GM18520 (cell line): ENCODE results near the gene TBRG1.
"Not testable (repeated sequence)": the region's sequence is repeated elsewhere in the genome, so short reads cannot be mapped to it uniquely, and the experiment has no call there.

Experiments used
- ATAC-seq: cut with Tn5 transposase; IDR thresholded peaks from one replicate; pipeline ENCODE4 v1.9.1; 2021; ENCODE audit not compliant: unreplicated experiment

Gene TBRG1, protein sequence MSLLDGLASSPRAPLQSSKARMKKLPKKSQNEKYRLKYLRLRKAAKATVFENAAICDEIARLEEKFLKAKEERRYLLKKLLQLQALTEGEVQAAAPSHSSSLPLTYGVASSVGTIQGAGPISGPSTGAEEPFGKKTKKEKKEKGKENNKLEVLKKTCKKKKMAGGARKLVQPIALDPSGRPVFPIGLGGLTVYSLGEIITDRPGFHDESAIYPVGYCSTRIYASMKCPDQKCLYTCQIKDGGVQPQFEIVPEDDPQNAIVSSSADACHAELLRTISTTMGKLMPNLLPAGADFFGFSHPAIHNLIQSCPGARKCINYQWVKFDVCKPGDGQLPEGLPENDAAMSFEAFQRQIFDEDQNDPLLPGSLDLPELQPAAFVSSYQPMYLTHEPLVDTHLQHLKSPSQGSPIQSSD

DNA sequence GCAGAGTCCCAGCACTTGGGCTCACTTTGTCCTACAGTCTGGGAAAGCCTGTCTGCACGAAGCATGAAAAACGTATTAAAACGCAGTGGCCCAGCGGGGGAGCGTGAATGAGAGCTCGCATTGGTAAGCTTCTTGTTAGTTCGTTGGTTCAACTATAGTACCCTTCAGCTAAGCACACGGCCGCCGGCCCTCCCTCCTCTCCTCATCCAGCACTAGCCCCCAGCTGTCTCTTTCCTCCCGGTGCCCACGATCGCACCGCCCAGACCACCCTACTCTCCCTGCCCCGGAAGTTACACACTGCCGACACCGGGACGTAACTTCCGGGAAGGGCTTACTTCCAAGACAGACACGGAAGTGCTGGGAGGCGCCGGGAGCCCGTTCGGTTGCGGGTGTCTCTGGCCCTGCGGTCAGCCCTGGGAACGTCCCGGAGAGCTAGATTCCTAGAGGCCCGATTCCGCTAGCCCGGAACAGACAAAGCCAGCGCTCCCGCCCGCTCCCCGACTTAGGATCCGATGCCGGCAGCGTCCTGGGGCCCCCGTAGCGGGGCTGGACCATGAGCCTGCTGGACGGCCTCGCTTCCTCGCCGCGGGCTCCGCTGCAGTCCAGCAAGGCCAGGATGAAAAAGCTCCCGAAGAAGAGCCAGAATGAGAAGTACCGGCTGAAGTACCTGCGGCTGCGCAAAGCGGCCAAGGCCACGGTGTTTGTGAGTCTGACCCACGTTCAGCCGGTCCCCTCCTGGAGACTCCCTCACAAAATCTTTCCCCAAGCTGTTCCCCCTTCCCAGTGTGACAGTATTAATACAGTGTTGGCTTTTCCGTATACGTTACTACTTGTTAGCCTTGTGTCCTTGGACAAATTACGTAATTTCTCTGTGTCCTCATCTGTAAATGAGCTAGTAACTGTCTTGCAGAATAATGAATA is at the start of gene TBRG1:
Gene TBRG1 (plus strand): TSS at position 334 of the 921 bp plus-strand sequence. CDS start 220 bp downstream, at position 554.
- peak; percentile 92 for ATAC-seq

DNA sequence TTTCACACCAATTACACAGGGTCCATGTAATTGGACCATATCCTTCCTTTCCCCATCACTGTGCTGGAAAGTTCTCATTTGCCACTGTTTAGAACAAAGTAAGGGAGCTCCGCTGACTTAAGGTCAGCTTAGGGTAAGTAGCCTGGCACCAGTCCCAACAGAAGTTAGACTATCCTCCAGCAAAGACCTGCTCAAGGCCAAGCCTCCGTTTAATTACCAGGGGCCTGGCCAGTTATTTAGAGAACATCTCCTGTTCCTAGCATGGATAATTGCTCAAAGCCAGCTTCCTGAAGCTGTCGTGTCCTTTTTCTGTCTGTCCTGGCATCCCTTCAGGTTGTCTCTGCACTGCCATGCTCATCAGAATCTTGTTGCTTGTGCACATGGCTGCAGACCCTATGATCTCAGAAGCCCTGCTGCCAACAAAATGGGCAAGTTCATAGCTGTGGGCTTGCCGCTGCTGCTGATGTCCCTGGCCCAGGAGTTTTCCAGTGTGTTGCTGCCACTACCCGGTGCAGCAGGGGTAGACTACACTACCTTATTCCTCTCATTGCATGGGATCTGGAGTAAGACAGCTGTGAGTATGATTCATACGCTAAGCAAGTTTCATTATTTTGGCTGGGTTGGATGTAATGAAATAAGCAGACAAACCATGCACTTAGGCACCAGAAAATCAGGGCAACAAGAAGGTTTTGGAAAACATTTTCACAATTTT is 44.8 kb upstream of the TBRG1 start:
- ATAC-seq = no peak

DNA sequence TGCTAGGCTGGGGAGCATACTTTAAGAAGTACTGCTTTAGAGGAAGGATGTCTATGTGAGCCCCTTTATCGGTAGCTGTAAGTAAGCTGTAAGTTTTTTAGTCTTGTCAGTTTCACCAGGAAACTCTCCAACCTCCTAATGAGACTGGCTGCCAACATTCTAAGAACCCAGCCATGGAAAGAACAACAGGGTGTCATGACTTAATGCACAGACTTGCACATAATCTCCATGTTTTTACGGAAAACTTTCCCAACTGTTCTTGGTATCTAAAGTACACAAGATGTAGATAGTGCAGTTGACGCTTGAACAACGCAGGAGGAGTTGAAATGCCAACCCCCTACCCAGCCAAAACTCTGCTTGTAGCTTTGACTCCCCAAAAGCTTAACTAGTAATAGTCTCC is 43.9 kb upstream of the TBRG1 start:
- ATAC-seq = no peak

DNA sequence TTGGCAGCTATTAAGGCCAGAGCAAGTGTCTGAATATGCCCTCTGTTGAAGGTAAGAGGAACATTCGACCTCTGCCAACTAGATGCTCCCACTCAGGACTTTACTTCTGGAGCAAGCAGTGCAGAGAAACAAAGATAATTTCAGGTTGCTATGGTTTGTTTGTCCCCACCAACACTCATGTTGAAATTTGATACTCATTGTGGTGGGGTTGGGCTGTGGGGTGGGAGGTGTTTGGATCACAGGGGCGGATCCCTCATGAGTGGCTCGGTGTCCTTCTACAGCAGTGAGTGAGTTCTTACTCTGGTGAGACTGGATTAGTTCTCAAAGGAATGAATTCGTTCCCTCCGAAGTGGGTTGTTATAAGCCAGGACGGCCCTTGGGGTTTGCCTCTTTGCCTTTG is 40.8 kb upstream of the TBRG1 start:
- ATAC-seq = no peak

DNA sequence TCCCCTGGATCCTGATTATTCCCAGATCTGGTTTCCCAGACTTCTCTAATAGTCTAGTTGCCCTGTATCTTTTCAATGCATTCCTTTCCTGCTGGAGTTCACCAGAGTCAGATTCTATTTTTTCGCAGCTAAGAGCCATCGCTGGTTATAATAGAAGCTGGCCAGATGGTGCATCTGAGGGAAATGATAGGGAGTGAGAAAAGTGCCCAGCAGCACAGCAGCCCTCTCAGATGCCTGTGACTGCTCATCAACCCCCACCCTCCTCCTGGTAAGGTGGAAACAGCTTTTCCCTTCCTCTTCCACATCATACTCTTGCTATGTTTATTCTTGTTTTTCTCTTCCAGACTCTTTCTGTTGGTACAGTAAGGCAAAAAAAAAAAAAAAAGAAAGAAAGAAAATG is 40.1 kb upstream of the TBRG1 start:
- no peak for ATAC-seq

DNA sequence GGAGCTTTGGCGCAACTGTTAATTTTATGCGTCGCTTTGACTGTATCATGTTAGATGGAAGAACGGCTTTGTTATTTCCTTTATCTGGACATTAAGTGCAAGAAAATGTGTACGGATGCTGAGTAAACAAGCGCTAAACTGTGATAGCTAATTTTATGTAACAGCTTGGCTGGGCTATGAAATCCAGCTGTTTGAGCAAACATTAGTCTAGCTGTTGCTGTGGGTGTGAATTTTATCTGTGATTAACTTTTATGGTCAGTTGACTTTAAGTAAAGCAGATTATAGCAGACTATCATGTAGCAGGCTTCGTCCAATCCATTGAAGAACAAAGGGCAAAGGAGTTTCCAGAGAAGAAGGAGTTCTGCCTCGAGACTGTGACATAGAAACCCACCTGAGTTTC is 38.9 kb upstream of the TBRG1 start:
- ATAC-seq = no peak

DNA sequence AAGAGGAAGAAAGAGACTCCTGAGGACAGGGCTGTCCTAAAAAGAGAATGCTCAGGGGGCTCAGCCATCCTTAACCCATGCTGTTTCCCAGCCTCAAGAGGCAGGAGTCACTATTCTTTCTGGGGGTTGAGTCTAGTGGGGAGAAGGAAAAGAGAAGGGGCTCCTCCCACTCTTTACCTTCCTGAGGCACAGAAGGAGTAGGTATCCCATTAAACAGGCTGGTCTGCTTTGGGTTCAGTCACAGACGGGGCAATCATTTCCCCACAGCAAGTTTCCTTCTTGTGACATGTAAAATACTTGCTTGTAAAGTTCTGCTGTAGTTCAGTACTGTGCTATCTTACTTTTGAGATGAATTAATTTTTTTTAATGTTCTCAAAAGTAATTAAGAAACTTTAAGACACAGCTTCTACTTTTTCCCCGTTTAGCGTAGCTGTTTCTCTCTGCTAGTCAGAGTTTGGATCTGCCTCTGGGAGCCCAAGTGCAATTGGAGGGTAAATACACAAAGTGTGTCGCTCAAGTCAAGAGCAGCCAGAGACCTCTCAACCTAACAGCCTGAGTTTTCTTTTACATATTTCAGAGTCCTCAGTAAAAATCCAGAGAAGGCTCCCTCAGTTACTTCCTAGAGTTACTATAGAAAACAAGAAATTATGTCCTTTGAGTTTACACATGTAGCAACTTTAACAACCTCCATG is 37.8 kb upstream of the TBRG1 start:
- no peak for ATAC-seq

DNA sequence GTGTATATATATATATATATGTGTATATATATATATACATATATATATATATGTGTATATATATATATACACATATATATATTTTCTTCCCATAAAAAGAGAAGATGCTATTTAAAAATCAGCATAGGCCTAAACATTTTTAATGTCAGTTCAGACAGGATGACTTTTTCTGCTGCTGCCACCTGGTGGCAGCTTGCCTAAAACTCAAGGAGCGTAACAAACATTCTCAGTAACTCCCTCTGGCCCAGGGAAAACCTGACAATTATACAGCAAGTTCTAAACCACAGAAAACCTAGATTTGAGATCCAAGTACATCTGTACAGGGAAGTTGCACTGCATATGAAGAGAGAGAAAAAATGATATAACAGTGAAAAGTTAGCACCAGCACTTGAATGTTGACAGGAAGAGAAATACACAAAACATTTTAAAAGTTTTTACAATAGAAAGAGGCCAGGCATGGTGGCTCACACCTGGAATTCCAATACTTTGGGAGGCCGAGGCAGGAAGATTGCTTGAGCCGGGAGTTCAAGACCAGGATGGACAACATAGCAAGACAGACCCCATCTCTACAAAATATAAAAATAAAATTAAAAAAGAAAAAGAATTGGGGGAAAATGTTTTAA is 36.3 kb upstream of the TBRG1 start:
- no peak for ATAC-seq

DNA sequence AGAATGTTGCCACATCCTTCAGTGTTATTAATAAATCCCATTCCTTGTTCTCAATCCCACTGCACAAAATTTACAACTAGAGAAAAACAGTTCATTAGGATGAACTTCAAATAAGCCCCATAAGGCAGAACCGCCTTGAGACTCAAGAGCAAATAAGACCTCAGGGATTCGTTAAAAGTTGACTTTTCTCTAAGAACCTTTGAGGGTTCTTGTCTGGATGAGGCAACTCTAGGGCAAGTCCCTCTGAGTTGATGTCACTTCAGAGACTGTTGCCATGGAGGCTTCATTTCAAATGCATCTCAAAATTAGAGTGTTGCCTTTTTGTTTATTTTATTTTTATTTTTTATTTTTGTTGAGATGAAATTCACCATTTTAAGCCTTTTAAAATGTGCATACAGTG is 31.2 kb upstream of the TBRG1 start:
- ATAC-seq = no peak

DNA sequence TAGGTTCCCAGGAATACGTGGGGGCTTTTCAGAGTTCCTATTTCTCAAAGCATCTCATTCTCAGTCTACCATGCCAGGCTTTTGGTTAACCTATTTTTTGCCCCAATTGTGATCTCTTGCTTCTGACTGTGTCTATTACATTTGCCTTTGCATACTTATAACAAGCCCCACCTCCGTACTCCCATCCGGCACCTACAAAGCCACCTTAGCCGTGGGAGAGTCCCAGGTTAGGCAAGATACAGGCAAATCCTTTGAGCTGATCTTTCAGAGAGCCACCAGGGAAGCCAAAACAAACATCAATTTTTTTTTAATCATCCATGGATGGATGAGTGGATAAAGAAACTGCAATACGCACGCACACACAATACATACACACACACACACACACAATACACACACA is 30.0 kb upstream of the TBRG1 start:
- no peak for ATAC-seq

DNA sequence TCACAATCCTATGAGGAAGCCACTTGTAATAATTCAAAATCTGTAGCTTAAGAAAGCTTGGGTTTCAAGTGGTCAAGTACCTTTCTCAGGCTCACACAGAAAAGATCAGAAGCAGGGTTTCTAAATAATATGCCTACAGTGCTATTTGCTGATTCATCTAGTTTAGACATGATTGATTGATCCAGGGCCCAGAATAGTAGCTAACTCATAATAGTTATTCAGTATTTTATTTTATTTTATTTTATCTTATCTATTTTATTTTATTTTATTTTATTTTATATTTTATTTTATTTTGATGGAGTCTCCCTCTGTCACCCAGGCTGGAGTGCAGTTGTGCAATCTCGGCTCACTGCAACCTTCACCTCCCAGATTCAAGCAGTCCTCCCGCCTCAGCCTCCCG is 27.4 kb upstream of the TBRG1 start:
- no peak for ATAC-seq

DNA sequence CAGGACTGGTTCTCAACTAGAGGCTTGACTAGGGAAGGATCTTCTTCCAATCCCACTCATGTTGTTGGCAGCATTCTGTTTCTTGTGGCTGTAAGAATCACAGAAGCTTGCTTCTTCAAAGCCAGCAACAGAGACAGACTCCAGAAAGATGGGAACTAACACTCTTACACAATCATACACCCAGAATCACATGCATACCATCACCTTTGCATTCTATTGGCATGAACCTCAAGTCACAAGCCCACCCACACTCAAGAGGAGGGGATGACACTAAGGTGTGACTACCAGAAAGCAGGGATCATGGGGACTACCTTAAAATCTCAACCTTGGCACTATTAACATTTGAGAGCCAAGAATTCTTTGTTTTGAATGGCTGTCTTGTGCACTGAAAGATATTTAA is 25.0 kb upstream of the TBRG1 start:
- no peak for ATAC-seq

DNA sequence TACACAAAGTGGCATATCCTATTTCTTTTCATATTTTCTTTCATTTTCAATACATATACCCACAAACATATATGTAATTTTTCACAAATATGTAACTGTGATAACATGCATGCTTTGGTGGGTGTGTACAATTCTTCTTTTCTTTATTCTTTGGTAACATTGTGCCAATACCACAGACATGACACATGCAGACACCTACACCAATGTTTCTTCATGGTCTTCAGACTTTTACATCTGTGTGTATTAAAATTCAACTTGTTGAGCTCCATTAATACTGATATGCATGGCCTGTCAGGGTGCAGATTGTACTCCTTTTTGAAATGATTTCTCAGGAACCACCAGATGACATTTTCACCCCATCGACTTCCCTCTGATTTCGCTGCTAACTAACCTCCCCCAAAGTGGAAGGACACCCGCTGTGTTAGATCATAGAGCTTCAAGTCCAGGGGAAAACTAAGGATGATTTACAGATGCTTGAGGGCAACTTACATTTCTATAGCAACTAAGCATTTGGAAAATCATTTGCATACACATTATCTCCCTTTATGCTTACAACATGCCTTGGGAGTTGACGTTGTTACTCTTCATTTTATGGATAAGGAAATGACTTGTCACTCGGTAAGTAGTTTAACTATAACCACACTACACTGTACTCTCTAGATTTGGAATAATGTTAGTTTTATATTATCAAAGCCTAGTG is 21.9 kb upstream of the TBRG1 start:
- ATAC-seq = no peak

DNA sequence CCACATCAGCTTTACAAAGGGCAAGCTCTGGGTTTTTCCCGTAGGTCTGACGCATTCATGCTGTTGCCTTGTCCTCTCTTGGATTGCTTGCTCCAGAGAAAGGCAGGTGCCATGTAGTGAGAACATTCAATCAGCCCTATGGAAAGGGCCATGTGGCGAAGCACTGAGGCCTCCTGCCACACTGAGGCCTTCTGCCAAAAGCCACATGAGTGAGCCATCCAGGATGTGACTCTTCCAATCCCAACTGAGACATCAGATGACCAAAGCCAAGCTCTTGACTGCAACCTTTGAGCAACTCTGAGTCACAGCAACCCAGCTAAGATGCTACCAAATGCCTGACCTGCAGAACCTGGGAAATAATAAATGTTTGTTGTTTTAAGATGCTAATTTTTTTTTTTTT is 20.5 kb upstream of the TBRG1 start:
- no peak for ATAC-seq

DNA sequence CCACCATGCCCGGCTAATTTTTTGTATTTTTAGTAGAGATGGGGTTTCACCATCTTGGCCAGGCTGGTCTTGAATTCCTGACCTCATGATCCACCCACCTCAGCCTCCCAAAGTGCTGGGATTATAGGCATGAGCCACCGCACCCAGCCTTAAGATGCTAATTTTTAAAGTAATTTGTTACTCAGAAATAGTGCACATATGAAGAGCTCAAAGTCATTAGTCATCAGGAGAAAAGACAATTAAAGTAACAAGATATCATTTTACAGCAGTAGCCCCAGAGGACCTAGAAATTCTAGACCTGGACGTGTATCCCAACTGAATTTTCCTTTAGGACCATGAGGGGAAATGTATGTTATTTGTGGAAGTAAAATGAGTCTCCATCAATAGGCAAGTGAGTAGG is 19.9 kb upstream of the TBRG1 start:
- ATAC-seq = not testable (repeated sequence)

DNA sequence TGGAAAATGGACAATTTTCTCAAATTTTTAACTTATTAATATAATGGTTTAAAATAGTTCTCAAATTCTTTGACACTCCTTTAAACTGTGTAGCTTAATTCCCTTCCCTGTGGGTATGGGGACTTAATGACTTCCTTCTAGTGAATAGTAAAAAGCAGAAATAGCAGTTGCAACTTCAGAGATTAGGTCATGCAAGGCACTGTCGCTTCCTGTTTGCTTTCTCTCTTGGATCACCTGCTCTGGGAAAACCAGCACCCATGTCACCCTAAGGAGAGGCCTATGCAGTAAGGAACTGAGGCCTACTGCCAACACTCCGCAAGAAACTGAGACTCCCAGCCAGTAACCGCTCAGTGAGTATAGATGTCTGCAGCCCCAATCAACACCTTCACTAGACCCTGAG is 16.9 kb upstream of the TBRG1 start:
- no peak for ATAC-seq

DNA sequence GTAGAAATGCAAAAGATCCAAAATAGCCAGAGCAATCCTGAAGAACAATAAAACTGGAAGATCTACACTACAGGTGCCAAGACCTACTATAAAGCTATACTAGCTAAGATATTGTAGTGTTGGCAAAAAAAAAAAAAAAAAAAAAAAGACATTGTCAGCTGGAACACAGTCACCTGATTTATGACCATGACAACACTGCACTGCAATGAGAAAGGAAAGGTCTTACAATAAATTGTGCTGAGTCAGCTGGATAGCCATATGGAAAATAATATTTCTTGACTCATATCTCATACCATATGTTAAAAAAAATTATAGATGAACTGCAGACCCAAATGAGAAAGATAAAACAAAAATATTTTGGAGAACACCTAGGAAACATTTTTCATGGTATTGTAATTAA is 14.5 kb upstream of the TBRG1 start:
- no peak for ATAC-seq

DNA sequence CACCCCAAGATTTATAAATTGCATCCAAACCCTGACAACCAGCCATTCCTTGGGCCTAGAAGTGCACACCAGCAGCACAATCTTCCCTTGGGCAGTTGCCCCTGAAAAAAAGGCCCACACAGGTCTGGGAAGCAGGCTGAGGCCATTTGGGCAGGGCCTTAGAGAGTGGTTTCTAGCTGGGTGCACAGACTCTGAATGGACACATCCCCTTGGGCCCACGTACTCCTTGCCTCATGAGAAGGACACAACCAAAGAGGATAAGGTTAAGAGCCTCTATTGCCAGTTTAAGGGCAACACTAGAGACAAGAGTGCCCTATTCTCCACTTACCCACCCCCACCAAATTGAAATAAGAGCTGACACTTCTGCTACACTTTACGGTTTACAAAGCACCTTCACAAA is 12.4 kb upstream of the TBRG1 start:
- no peak for ATAC-seq

DNA sequence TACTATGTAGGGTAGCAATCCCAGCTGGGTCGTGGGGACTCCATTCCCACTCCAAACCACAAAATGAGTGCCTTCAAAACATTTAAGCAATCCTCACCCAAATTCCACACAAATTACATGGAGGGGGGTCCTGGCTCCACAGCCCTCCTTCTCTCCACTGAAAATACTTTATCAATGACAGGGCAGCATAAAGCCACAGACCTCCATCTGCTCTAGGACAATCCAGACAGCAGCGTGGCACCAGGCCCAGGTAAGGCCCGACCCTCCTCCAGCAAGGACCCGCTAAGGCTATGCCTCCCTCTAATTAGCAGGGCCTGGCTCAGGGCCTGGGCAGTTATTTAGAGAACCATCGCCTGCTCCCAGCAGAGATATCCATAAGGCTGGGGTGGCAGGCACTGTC is 11.6 kb upstream of the TBRG1 start, which contains the start of gene PANX3:
Gene PANX3 (plus strand): TSS at position 365 of the 400 bp plus-strand sequence. CDS start 129 bp downstream, outside the sequence.
- no peak for ATAC-seq

DNA sequence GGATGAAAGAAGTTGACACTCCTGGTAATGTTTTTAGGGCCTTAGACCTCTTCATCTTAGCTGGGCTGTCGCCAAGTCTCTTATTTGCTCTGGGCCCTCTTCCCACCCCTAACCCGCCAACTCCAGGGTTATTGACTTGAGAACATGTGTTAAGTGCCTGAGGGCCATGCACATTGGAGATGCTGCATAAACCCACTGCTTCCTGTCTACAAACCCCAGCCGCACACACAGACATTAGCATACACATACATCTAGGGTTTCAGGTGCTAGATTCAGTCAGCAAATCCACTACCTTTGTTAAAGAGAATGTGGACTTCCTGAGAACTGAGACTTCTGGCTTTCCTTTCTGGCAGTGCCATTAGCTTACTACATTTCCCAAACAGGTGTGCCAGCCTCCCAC is 10.6 kb upstream of the TBRG1 start:
- ATAC-seq = no peak
